ENCODE data around the gene MTHFS. TPM values are rescaled to one million over a fixed set of nuclear protein-coding genes. Genes with fewer than 3 reads are reported as not detected.

MTHFS gene
- total RNA-seq, 6 donors from 2014 or later = 15.0 to 60.8 (median 33.8) TPM

DNA sequence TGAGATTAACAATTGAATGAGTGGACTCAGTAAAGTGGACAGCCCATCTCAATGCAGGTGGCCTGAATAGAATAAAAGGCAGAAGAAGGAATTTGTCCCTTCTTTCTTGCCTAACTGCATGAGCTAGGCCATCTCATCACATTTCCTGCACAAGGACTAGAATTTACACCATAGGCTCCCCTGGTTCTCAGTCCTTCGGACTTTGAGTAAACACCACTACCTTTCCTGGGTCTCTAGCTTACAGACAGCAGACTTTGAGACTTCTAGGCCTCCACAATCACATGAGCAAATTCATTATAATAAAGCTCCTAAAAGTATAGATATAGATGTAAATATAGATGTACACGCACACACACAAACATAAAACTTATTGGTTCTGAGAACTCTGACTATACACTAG lies 28.3 kb downstream of the MTHFS start:
- Histone ChIP-seq H3K4me1 (peaks cover 0 to 3% (median 0%) of the 10 kb centered on the region in 4 donors), H3K4me3 (no peak overlapping the region), H3K36me3 (peaks cover 0 to 24% (median 4%) of the 10 kb centered on the region in 4 donors), H3K9me3 (no peaks in the 10 kb centered on the region), H3K27ac (no peak overlapping the region), H3K27me3 (no peaks in the 10 kb centered on the region)
- no peak for ATAC-seq (ENCODE audit: low FRiP score in 2 of 2)
- WGBS, 2 donors = 97% methylated on average over 2 of the region's 2 CpGs
- DNase-seq = no peak
- TF ChIP-seq POLR2A (IDR thresholded peaks at IDR 0.05) = no peak

DNA sequence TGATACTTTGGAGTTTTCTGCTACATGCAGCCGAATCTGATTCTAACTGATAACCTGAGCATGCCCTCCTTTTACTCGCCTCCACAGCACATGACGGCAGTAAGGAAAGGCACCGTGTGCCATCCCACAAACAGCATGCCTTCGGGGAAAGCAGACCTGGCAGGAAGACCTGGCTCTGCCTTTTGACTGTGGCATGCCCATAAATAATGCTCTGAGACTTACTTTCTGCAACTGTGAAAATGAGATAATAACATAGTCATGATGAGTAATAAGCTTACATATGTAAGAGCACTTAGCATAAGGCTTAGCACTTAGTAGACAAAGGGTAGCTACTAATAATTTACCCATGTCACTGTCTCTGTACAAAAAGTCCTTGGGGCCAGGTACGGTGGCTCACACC lies 32.9 kb downstream of the MTHFS start:
- H3K4me3 ChIP-seq = no peak overlapping the region
- H3K36me3 ChIP-seq = peaks cover 0 to 17% (median 0%) of the 10 kb centered on the region in 4 donors
- no peaks in the 10 kb centered on the region for H3K4me1 ChIP-seq
- no peaks in the 10 kb centered on the region for H3K9me3 ChIP-seq
- no peak overlapping the region for H3K27ac ChIP-seq
- no peaks in the 10 kb centered on the region for H3K27me3 ChIP-seq
- 97 to 98% methylated on average over 6 of the region's 6 CpGs for WGBS, 2 donors
- DNase-seq (no peak), ATAC-seq (ENCODE audit: low FRiP score in 2 of 2) (no peak)
- no peak for TF ChIP-seq POLR2A (IDR thresholded peaks at IDR 0.05)

DNA sequence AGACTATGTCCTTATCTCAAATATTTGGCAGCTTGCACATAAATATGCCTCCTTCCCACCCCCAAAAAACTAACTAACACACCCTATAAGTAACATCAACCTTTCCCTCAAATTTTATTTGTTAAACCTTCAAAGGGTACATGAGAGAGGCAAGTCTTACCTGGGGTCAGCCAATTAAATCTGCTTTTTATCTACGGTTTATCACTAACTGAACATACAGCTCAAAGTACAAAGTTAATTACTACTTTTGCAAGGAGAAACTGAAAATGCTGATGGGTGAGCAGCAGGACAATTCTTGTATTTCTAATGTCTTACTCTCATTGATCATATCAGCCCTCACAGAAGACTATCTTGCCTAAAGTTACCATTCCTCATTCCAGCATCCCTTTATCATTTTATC lies 34.6 kb downstream of the MTHFS start:
- Histone ChIP-seq H3K36me3 (peaks cover 0 to 8% (median 0%) of the 10 kb centered on the region in 4 donors), H3K9me3 (no peaks in the 10 kb centered on the region), H3K4me3 (no peak overlapping the region), H3K27ac (no peak overlapping the region), H3K4me1 (no peaks in the 10 kb centered on the region), H3K27me3 (no peaks in the 10 kb centered on the region)
- TF ChIP-seq, protein P1, sequence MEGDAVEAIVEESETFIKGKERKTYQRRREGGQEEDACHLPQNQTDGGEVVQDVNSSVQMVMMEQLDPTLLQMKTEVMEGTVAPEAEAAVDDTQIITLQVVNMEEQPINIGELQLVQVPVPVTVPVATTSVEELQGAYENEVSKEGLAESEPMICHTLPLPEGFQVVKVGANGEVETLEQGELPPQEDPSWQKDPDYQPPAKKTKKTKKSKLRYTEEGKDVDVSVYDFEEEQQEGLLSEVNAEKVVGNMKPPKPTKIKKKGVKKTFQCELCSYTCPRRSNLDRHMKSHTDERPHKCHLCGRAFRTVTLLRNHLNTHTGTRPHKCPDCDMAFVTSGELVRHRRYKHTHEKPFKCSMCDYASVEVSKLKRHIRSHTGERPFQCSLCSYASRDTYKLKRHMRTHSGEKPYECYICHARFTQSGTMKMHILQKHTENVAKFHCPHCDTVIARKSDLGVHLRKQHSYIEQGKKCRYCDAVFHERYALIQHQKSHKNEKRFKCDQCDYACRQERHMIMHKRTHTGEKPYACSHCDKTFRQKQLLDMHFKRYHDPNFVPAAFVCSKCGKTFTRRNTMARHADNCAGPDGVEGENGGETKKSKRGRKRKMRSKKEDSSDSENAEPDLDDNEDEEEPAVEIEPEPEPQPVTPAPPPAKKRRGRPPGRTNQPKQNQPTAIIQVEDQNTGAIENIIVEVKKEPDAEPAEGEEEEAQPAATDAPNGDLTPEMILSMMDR (IDR thresholded peaks at IDR 0.05) = no peak
- DNase-seq (no peak), ATAC-seq (ENCODE audit: low FRiP score in 2 of 2) (no peak)
- 90 to 97% methylated on average over 1 of the region's 1 CpG for WGBS, 2 donors

DNA sequence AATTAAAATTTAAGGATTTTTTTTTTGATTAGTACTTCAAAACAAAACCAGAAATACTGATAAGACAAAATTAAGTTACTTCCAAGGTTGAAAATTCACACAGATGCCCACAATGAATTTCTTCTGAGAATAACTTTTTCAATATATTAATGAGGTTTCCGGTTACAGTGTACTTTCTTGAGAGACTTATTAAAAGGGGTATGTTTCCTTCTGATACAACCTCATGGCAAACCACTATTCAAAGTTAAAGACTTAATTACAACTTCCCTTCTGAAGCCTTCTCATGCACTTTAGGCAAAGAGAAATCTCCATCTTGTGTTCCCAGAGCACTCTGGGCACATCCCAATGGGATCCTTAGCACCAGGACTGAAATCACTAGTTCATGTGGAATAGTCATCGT lies 36.2 kb downstream of the MTHFS start:
- no peaks in the 10 kb centered on the region for H3K4me1 ChIP-seq
- ATAC-seq (ENCODE audit: low FRiP score in 2 of 2) (no peak), DNase-seq (no peak)
- no peaks in the 10 kb centered on the region for H3K9me3 ChIP-seq
- TF ChIP-seq EP300 (IDR thresholded peaks at IDR 0.05) = no peak
- TF ChIP-seq POLR2A (IDR thresholded peaks at IDR 0.05) = no peak
- no peak for TF ChIP-seq POLR2AphosphoS5 (IDR thresholded peaks at IDR 0.05)
- TF ChIP-seq, protein P1 (IDR thresholded peaks at IDR 0.05) = no peak
- no peaks in the 10 kb centered on the region for H3K36me3 ChIP-seq
- H3K27ac ChIP-seq = no peak overlapping the region
- H3K27me3 ChIP-seq = no peaks in the 10 kb centered on the region
- H3K4me3 ChIP-seq = no peak overlapping the region
- 83 to 92% methylated on average over 2 of the region's 2 CpGs for WGBS, 2 donors

DNA sequence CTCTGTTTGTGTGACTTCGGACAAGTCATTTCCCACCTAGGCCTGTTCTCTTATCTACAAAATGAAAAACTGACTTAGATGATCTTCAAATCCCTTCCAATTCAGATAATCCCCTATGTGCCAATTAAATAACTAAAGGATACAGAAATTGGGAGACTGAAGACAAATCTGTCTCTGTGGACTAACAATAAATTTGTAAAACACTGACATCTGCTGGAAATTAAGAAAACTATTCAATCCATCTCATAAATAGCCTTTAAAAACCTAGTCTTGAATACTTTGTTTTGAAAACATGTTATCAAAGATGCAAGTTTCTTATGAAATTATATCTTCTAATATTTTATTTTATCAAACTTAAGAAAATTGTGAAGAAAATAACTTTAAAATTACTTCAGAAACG lies 38.3 kb downstream of the MTHFS start:
- DNase-seq = no peak
- TF ChIP-seq POLR2A (IDR thresholded peaks at IDR 0.05) (no peak), EP300 (IDR thresholded peaks at IDR 0.05) (no peak)
- ATAC-seq (ENCODE audit: low FRiP score in 2 of 2) = no peak
- no peak overlapping the region for H3K4me3 ChIP-seq
- H3K9me3 ChIP-seq = no peaks in the 10 kb centered on the region
- H3K4me1 ChIP-seq = peaks cover 0 to 5% (median under 1%) of the 10 kb centered on the region in 4 donors
- WGBS, 2 donors = 92 to 93% methylated on average over 2 of the region's 2 CpGs
- no peaks in the 10 kb centered on the region for H3K27me3 ChIP-seq
- no peak overlapping the region for H3K27ac ChIP-seq
- peaks cover 0 to 7% (median 0%) of the 10 kb centered on the region in 4 donors for H3K36me3 ChIP-seq

DNA sequence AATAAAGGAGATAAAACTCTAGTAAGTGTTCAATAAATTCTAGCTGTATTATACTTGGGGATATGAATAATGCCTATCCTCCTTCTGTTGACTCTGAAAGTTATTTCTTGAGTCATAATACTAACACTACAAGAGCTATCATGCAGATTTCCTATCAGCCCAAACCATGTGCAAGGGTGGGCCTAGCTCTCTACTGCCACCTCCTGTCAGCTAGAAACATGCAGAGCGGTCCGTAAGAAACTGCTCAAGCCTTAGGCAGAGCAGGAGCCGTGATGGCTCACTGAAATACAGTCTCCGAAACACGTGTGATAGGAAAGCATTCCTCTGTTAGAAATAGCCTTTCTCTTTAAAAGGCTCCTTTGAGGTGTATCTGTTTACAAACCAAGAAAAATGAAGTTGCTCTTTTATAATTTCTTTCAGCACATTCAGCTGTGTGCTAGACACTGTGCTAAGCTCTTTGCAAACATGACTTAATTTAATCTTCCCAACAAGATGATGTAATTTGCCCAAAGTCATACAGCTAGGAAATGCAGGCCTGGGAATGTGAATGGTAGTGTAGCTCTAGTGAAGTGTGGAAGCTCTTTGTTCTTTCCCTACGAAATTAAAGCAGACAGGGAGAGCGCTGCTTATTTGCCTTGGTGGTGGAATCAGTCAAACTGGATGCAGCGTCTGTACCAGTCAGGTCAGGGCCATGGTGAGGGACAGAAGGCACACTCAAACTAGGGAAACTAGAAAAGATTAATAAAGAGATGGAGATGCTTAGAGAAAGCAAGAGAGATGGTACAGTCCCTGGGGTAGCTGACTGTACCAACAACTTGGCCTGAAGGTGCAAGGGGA lies 43.1 kb downstream of the MTHFS start:
- 47 to 50% methylated on average over 8 of the region's 8 CpGs for WGBS, 2 donors
- peaks cover 0 to 11% (median 3%) of the 10 kb centered on the region in 4 donors for H3K4me1 ChIP-seq
- TF ChIP-seq EP300 (IDR thresholded peaks at IDR 0.05) (no peak), POLR2AphosphoS5 (IDR thresholded peaks at IDR 0.05) (no peak), POLR2A (IDR thresholded peaks at IDR 0.05) (no peak)
- TF ChIP-seq, protein P1 (IDR thresholded peaks at IDR 0.05) = peak; percentile 57 to 85 (median 74)
- no peaks in the 10 kb centered on the region for H3K9me3 ChIP-seq
- DNase-seq = peak in 1 of 2 donors; percentile 73
- no peak overlapping the region for H3K27ac ChIP-seq
- no peaks in the 10 kb centered on the region for H3K27me3 ChIP-seq
- no peak overlapping the region for H3K4me3 ChIP-seq
- ATAC-seq (ENCODE audit: low FRiP score in 2 of 2) = peak; percentile 94 to 96
- H3K36me3 ChIP-seq = peaks cover 0 to 7% (median 0%) of the 10 kb centered on the region in 4 donors
